ENCODE data around the gene PRM3.

PRM3 gene

DNA sequence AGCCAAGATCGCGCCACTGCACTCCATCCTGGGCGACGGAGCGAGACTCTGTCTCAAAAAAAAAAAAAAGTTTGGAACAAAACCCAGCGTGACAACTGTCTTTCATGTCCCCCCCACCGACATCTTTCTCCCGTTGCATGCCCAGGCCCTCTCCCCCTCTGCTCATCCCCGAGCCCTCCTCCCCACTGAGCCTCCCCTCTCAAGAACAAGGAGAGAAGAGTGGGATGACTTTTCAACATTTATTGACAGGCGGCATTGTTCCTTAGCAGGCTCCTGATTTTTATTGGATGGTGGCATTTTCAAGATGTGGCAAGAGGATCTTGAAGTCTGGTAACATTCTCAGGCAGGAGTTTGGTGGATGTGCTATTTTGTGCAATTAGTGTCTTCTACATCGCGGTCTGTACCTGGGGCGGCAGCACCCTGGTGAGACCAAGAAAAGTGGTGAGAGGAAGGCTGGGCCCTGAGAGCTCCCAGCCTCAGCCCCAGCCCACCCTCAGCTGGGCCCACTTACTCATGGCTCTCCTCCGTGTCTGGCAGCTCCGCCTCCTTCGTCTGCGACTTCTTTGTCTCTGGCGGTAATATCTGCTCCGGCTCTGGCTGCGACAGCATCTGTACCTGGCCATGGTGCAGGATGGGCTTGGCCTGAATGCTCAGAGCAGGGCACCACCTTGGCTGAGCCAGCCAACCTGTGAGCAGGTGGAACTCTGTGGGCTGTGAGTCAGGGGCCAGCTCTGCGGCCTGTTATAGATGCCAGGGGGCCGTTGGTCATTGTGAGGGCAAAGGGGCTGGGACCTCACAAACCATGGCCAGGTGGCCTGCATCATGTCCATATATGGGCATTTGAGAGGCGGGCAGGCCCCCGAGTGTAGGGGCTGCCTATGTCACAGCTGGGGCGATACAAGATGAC, 7.4 kb upstream of the PRM3 start, which contains the start of gene PRM1:
PRM1 (minus strand) TSS at position 715 of the 907 bp plus-strand sequence; CDS start at position 623, 92 bp downstream.
- no peak for DNase-seq (ENCODE audit: low read depth)

DNA sequence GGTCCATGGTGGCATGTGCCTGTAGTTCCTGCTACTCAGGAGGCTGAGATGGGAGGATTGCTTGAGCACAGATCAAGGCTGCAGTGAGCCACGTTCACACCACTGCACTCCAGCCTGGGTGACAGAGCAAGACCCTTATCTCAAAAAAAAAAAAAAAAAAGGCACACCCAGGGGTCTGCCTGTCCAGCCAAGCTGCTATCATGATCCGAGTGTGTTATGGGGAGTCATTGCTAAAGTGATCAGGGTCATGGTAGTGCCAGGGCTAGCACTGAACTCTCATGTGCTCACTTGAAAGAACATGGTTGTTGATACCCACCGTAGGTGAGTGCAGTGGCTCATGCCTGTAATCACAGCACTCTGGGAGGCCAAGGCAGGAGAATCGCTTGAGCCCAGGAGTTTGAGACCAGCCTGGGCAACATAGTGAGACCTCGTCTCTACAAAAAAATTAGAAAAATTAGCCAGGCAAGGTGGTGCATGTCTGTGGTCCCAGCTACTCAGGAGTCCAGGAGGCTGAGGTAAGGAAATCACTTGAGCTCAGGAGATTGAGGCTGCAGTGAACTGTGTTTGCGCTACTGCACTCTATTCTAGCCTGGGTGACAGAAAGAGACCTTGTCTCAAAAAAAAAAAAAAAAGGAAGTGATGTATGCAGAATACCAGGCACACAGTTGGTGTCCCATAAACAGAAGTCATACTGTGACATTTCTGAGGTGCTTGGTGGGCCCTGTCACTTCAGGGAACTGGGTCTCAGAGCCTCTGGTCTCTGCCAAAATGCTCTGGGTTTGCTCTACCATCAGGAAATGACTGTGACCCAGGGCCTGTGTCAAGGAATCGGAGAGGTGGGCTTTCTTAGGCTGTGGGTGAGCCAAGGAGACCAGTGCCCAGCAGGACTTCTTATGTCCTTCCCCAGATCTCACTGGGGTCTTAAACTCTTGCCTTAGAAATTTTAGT, 5.5 kb upstream of the PRM3 start:
- no peak for DNase-seq (ENCODE audit: low read depth)

DNA sequence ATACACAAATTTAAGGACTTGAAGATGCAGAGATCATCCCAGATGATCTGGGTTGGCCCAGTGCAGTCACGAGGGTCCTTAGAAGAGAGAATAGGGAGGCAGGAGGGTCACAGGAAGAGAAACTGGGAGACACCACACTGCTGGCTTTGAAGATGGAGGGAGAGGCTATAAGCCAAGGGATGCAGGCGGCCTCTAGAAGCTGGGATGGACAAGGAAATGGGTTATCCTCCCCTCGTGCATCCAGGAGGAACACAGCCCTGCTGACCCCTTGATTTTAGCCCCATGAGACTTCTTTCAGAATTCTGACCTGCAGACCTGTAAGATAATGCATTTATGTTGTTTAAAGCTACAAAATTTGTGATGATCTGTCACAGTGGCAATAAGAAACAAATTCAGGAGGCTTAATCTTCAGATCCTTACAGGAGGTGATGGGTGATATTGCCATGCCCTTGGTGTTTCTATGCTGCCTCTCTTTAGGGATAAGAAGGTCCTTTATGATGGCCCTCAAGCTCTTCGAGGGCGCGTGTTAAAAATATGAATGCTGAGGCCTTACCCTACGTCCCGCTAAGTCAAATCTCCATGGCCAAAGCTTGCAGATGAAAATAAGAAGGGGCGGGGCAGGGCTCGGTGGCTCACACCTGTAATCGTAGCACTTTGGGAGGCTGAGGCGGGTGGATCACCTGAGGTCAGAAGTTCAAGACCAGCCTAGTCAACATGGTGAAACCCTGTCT, 4.3 kb upstream of the PRM3 start:
- no peak for DNase-seq (ENCODE audit: low read depth)

DNA sequence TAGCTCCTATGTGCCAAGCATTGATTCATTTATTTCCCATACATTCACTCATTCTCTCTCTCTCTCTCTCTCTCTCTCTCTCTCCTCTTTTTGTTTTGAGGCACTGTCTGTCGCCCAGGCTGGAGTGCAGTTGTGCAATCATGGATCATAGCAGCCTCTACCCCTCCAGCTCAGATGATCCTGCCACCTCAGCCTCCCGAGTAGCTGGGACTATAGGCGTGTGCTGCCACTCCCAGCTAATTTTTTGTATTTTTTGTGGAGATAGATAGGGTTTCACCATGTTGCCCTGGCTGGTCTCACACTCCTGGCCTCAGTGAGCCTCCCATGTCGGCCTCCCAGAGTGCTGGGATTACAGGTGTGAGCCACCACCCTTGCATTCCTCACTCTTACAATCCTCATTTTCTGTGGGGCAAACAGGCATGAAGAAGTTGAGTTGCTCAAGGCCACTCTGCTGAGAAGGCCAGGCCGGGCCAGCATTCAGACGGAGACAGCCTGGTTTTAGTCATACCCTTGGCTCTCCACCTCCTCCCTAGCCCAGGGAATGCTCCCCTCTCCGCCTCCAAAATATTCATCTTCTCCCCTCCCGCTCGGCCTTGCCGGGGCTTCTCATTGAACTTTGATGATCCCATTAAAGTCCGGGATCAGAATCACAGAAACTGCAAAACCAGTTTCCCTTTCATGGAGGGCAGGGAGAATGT, 3.6 kb upstream of the PRM3 start:
- no peak for DNase-seq (ENCODE audit: low read depth)

DNA sequence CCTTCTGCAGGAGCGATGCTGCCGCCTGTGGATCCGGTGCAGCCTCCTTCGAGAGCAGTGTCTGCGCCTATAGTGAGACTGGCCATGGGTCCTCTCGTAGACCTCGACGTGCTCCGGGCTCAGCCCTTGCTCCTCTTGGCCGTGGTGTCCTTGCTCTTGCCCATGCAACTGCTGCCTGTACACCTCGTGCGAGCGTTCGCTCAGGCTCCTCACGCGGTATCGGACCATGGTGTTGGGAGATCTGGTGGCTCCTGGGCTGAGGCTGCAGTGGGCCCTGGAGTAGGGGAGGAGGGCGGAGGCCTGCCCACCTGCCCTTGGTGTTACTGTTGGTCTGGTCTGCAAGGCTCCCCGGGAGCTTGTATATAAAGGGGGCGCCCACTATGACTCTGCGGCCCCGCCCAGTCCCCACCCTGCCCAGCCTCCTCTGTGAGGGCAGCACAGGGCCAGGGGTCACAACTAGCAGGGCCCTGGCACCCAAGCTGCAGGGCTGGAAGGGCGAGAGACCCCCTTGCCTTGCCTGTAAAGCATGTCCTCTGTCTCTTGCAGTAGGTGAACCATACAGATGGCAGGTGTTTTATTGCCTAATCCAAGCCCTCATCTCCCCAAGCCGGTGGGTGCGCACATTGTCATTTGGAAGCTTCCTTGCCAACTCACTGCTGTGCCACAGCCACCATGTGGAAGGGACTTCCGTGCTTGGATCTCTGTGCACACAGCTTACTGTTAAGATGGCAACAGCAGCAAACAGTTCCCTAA, 2.9 kb upstream of the PRM3 start, which contains the start of gene PRM2:
PRM2 (minus strand) TSS at position 338 of the 753 bp plus-strand sequence; CDS start at position 228, 110 bp downstream.
- no peak for DNase-seq (ENCODE audit: low read depth)

DNA sequence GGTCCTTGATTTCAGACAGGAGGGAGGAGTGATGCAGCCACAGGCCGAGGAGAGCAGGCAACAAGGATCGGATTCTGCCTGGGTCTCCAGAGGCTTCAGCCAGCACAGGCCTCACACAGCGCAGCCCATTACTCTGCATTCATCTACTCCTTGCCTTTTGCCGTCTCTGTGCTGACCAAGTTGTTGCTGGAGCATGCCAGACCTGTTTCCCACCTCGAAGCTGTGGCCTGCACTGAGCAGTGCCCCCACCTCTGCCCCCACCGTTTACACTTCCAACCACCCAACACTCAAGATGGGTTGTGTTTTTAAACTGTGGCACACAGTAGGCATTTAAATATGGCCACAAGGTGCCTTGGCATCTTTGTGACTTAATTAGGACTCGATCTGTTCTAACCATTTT, 1.5 kb upstream of the PRM3 start:
- no peak for DNase-seq (ENCODE audit: low read depth)

DNA sequence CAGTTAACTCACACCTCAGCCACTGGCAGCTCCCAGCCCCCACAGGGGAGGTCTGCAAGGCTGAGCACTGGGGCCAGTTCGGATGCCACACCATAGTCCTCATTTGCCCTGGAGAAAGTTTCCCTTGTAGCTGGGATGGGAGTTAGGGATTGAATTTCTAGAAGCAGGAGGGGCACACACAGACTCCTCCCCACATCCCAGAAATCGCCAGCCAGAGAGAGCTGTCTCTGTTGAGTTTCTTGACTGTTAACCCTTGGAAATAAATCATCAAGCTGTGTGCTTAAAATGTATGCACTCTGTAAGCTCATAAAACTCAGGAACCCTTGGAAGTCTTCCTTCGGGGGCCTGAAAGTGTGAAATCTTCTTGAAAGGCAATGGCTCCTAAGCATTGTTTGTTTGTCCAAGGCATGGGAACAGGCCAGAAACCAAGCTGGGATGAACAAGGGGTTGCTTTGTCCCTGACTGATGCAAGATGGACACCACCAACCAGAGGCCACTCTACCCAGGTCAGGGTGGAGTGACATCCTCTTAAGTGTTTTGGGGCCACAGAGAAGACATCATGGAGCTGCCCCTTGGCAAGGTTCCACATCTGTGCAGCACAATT, 394 bp upstream of the PRM3 start:
- no peak for DNase-seq (ENCODE audit: low read depth)

DNA sequence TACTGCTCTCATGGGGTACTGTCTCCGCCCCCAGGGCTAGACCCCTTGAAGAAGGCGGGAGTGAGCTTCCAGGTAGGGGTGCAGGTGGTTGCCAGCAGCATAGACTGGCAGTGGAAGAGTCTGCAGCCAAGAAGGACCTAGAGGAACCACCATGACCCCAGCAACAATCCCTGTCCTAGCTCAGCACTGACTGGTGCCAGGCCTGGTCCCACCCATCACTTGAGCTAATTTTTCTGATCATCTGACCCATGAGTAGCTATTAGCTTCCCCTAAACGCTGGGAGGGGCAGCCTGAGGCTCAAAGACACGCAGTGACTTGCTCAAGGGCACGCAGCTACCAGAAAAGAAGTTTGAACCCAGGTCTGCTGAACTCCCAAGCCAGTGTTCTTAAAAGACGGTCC, 945 bp downstream of the PRM3 start:
- no peak for DNase-seq (ENCODE audit: low read depth)

DNA sequence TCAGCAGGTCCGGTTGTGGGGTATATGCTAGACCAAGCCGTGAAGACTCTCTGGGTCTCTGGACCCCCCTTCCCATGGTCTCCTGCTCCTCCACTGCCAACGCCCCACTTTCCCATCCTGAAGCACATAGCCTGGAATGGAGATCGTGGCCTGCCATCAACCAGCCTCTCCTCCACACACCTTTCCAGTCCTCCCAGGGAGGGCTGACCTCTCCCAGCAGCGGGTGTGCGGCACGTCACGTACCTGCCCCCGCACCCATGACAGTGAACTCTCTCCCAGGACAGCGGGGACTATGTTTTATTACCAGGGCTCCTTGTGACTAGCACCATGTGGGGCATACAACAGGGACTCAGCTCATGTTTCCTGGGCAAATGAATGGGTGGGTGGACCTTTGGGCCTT, 1.8 kb downstream of the PRM3 start:
- DNase-seq (ENCODE audit: low read depth): no peak

DNA sequence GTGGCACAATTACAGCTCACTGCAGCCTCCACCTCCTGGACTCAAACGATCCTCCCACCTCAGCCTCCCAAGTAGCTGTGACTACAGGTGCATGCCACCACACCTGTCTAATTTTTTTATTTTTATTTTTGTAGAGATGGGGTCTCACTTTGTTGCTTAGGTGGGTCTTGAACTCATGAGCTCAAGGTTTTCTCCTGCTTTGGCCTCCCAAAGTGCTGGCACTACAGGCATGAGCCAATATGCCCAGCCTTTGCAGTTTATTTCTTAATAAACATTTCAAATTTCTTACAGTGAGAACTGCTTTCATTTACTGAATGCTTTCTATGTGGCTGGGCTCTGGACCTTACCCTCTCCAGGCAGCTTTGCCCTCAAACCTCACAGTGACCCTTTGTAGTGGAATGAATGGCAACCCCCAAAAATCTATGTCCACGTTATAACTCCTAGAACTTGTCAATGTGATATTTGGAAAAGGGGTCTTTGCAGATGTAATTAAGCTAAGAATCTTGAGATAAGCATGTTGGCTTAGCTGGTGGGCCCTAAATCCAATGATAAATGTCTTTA, 2.7 kb downstream of the PRM3 start:
- DNase-seq (ENCODE audit: low read depth): no peak

DNA sequence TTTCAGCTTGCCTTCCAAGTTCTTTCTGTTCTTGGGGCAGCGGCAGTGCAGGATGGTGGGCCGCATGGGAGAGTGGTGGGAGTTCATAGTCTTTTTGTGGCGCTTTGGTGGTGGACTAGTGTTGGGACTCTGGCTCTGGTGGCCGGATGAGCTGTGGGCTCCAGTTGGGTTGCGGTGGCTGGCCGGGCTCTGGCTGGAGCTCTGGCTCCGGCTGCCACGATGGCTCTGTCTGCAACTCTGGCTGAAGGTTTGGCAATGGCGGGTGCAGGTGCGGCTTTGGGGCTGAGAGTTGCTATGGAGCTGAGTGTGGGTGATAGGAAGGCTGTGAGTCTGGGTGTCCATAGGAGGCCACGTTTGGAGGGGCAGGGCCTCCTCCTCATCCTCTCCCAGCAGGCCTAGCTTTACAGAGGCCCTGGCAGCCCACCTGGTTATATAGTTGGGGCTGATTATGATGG, 4.5 kb downstream of the PRM3 start, which contains the start of gene TNP2:
TNP2 (minus strand) TSS at position 405 of the 455 bp plus-strand sequence; CDS start at position 342, 63 bp downstream.
- no peak for DNase-seq (ENCODE audit: low read depth)

DNA sequence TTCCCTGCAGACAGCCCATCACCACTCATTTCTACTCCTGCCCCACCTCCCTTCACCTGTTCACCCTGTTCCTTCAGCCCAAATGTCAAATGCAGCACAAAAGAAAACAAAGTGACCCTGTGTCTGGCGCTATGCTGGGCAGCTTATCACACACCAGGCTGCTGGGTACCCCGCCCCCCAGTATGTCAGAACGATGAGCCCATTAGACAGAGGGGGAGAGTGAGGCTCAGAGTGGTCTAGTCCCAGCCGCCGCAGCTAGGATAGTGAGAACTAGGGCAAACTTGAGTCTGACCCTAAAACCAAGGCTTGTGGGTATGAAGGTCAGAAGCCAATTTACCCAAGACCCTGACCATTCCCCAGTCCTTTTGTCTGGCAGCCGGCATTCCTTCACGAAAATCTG, 8.3 kb downstream of the PRM3 start:
- DNase-seq (ENCODE audit: low read depth): no peak

DNA sequence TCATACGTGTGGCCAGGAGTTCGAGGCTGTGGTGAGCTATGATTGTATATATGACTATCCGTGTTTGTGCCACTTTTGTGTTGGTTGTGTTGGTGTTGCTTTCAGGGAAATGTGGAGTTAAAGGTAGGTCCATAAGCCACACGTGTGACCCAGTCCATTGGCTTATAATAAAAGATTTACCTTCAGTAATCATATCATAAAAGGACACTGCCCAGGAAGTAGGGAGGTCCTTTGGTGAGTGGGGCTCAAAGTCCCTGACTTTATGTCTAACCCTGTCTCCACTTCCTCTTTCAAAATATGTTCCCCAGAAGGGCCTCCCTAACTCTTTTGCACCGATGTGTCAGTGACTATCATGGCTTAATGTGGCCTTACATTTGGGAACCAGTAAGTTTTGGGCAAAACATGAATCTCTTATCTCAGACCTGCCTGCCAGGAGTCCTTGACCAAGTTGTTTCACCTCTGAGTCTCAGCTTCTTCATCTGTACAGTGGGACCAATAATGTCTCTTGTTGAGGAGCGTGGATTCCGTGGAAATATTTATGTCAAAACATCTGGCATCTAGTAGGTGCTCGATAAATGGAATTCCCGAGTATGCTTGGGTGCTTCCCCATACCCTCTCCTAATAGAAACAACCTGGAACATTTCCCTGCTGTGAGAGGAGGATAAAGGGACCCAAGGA, 9.1 kb downstream of the PRM3 start:
- no peak for DNase-seq (ENCODE audit: low read depth)

DNA sequence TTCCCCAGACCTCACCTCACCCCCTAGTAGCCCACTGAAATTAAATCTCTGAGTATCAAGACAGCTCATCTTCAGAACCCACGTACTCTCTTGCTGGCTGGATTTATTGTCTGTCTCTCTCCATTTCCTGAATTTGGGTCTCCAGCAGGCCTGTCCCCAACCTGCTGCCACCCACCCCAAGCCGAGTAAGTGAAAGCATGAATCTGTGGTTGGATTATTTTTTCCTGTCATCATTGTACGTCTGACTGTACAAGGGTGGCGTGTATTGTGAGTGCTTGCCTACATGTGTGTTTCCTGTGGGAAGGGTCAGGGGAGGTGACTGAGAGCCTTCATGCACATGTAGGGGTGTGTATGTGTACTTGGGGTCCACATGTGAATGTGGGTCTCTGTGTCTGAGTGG, 9.7 kb downstream of the PRM3 start:
- DNase-seq (ENCODE audit: low read depth): no peak

DNA sequence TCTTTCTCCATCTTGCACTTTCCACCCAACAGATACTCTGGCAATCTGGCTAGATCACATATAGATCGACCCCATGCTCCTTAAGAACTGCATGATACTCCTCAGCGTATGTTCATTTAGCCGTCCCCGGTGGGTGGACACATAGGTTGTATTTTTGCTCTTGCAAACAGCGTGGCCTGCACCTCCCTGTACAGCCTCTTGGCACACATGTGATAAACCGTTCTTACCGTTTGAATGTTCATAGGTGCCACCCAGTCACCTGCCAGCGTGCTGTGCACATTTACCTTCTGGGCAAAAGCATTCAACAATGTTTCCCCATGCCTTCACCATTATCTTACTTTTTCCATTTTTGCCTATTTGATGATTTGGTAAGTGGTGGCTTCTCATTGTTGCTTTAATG, 10.5 kb downstream of the PRM3 start:
- no peak for DNase-seq (ENCODE audit: low read depth)

DNA sequence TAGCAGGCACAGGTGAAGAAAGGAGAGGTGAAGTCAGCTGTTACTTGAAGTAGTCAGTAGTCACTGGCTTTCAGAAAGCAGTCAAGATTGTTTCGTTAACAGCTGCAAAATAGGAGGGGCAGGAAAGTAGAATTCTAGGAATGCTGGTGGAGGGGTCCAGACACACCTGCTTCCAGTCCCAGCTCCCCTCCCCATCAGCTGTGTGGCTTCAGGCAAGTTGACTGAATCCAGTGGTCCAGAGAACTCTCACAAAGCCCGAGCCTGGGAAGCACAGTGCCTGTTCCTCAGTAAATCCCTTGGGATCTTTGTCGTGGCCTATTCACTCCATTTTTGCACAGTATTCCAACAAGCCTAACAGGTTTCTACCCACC, 12.8 kb downstream of the PRM3 start:
- DNase-seq (ENCODE audit: low read depth): no peak

DNA sequence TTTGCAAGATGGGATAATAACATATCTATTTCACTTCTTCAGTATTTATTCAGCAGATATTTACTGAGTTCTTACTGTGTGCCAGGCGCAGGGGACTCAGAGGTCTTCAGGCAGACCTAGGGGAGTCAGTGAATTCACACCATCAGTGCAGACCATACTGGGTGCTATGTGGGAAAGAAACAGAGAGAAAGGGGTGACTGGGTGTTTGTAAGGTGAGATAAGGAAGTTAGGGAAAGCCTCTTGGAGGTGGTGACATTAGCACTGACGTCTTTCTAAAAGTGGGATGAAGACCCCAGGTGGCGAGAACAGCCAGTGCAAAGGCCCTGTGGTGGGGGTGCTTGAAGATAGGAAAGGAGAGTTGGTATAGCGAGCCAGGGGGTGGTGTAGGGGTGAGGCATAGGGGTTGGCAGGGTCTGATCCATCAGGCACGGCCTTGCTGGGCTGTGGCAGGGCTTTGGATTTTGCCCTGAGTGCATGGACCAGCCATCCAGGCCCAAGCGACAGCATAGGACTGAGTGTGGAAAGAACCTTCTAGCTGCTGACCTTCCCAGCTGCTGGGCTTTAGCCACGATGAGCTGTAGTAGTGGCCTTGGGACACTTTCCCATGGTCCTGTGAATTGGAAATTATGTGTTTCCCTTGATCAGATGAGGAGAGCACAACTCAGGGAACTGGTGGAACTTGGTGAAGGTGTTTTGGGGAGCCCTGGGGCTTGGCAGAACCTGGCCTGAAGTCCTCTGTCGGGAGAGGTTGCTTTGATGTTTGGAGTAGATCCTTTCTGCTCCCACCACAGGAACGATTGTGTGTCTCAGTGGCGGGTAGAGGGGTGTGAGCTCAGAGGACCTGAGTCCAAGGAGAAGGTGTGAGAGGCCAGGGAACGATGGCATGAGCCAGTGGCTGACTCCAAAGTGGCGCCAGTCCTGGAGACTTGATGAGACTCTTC, 13.5 kb downstream of the PRM3 start:
- DNase-seq (ENCODE audit: low read depth): no peak

Measured in stimulated activated CD8-positive, alpha-beta memory T cell treated with anti-CD3 and anti-CD28 coated beads, Interleukin-15, amount 100 ng/mL, for 24 hours (primary cell).